Measurements from ENCODE around the gene UBE2S. TPM values are rescaled to one million over a fixed set of nuclear protein-coding genes. Genes with fewer than 3 reads are reported as not detected.

Gene UBE2S
- total RNA-seq, 4 donors from 2014 or later, result 5.7 to 13.3 (median 9.8) TPM

DNA sequence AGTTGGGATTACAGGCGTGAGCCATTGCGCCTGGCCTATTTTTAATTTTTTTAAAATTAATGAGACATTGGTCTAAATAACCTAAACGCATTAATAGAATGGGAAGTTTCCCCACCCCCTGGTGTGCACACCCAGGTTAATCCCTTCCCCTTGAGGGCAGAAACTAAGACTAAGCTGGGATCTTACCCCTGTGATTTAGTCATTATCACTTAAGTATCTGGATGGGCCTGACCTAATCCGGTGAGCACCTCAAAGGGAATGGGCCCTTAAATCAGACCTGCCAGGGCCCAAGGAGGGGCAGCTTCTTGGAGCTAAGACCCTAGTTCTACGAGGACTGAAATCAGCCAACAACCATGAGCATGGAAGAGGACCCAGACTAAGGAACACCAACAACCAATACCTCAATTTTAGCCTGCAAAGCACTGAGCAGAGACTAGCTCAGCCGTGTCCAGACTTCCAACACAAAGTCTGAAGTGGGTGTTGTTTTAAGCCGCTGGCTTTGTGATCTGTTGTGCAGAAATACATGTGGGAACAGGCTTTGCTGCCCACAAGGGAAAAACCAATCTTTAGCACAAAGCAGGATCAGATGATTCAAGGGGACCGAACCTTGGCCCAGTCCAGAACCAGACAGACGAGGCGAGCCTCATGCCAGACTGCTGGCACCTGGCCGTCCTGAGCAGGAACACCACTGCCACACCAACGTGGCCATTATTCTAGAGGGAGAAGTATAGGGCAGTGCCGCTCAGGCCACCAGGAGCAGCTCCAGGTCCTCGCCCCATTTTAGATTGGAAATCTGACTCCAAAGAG, 7.1 kb downstream of the UBE2S start:
- 51 to 80% methylated on average over 11 to 14 of the region's 14 CpGs for WGBS, 2 donors
- Histone ChIP-seq H3K36me3 (peaks cover 4 to 10% of the 10 kb centered on the region in 2 donors), H3K9me3 (no peaks in the 10 kb centered on the region), H3K27me3 (no peaks in the 10 kb centered on the region), H3K4me3 (replicated peaks in 1 of 3) (no peak overlapping the region), H3K27ac (peak overlapping the region in 2 of 3 donors; percentile 26 to 33), H3K4me1 (peaks cover 10 to 14% of the 10 kb centered on the region in 2 donors)
- TF ChIP-seq, protein P1, sequence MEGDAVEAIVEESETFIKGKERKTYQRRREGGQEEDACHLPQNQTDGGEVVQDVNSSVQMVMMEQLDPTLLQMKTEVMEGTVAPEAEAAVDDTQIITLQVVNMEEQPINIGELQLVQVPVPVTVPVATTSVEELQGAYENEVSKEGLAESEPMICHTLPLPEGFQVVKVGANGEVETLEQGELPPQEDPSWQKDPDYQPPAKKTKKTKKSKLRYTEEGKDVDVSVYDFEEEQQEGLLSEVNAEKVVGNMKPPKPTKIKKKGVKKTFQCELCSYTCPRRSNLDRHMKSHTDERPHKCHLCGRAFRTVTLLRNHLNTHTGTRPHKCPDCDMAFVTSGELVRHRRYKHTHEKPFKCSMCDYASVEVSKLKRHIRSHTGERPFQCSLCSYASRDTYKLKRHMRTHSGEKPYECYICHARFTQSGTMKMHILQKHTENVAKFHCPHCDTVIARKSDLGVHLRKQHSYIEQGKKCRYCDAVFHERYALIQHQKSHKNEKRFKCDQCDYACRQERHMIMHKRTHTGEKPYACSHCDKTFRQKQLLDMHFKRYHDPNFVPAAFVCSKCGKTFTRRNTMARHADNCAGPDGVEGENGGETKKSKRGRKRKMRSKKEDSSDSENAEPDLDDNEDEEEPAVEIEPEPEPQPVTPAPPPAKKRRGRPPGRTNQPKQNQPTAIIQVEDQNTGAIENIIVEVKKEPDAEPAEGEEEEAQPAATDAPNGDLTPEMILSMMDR (IDR thresholded peaks at IDR 0.05), result no peak
- TF ChIP-seq POLR2A (IDR thresholded peaks at IDR 0.05), result no peak
- intact Hi-C loops (cut with DNase I), result no loop called here
- peak; percentile 68 to 72 for DNase-seq

DNA sequence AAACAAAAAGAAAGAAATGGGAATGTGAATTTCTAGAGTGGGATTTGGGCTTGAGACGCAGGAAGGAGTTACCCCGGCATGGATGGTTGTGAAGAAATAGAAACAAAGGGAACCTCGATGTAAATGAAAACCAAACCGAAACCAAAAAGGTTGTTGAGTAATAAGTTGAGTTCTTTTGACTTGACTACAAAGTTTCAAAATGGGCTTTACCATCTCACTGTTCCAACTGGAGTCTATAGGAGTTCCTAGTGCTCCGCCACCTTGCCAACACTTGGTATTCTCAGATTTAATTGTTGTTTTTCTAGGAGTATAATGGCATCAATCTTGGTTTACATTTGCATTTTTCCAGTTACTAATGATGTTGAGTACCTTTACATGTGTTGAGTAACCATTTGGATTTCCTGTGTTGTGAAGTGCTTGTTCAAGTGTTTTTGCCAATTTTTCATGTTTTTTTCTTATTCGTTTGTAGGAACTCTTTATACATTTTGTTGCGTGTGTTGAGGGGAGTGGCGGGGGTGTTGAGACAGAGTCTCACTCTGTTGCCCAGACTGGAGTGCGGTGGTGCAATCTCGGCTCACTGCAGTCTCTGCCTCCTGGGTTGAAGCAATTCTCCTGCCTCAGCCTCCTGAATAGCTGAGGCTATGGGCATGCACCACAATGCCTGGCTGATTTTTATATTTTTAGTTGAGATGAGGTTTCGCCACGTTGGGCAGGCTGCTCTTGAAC, 9.2 kb downstream of the UBE2S start:
- Histone ChIP-seq H3K27ac (no peak overlapping the region), H3K9me3 (no peaks in the 10 kb centered on the region), H3K27me3 (no peaks in the 10 kb centered on the region), H3K4me3 (replicated peaks in 1 of 3) (no peak overlapping the region), H3K36me3 (peaks cover 4% of the 10 kb centered on the region in 2 donors), H3K4me1 (peaks cover 10 to 14% of the 10 kb centered on the region in 2 donors)
- TF ChIP-seq, protein P1 (IDR thresholded peaks at IDR 0.05), result no peak
- TF ChIP-seq POLR2A (IDR thresholded peaks at IDR 0.05), result no peak
- intact Hi-C loops (cut with DNase I), result no loop called here
- 87% methylated on average over 10 to 12 of the region's 12 CpGs for WGBS, 2 donors
- DNase-seq, result no peak

DNA sequence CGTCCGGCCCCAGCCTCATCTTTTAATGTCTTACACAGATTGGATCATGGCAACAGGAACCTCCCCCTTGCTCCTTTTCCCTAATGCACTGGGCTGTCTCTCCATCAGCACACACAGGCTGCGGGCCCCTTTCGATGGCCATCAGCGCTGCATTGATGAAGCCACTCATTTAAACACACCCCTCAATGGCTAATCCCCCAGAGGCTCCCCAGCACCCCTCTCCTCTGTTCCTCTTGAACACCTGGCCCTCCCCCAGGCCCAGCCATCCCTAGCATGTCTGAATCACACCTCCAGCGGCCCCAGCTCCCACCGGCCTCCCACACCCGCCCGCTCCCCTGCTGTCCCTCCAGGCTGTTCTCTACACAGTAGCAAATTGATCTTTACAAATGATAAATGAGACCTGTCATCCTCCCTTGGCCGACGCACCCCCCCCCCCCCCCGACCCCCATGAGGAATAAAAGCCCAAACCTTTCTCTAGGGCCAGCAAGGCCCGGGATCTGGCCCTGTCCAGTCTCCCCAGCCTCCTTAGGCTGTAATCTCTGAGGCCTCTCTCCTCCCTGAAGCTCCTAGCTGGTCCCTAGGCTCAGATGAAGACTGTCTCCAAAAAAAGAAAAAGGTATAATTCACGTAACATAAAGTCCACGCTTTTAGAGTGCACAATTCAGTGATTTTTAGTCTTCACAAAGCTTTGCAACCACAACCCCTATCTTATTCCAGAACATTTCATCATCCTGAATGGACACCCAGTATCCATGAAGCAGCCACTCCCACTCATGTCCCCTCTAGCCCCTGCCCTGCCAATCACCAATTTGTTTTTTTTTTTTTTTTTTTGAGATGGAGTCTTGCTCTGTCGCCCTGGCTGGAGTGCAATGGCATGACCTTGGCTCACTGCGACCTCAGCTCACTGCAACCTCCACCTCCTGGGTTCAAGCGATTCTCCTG, 14.5 kb downstream of the UBE2S start:
- H3K9me3 ChIP-seq, result no peaks in the 10 kb centered on the region
- peaks cover under 1 to 17% of the 10 kb centered on the region in 2 donors for H3K4me1 ChIP-seq
- H3K27ac ChIP-seq, result no peak overlapping the region
- no peak overlapping the region for H3K4me3 ChIP-seq (replicated peaks in 1 of 3)
- intact Hi-C loops (cut with DNase I), result no loop called here
- TF ChIP-seq, protein P1 (IDR thresholded peaks at IDR 0.05), result no peak
- no peak for TF ChIP-seq POLR2A (IDR thresholded peaks at IDR 0.05)
- no peaks in the 10 kb centered on the region for H3K27me3 ChIP-seq
- DNase-seq, result no peak
- WGBS, 2 donors, result 68 to 71% methylated on average over 18 of the region's 18 CpGs
- H3K36me3 ChIP-seq, result peaks cover 9 to 14% of the 10 kb centered on the region in 2 donors

DNA sequence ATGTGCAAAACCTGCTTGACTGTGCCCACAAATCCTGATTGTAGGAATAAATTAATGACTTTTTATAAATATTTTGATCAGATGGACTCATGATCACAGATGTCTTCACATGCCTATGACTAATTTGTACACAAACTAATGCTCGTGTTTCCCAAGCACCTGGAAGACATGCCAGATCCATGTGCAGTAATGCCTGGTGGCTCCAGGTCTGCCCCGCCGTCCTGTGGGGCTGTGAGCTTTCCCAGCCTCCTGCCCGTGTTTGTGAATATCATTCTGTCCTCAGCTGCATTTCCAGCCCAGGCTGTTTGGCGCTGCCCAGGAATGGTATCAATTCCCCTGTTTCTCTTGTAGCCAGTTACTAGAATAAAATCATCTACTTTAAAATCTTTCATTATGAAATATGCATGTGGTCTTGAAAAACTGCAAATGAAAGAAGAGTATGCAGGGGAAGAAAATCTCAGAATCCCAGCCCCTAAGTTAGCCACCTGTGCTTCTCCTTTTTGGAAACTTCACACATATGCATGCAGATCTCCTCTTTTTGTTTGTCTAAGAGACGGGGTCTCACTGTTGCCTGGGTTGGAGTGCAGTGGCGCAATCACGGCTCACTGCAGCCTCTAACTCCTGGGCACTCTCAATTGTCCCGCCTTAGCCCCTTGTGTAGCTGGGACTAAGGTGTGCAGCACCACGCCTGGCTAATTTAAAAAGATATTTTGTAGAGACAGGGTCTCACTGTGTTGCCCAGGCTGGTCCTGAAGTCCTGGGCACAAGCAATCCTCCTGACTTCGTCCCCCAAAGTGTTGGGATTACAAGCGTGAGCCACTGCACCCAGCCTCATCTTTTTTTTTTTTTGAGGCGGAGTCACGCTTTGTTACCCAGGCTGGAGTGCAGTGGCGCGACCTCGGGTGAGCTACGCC, 15.6 kb downstream of the UBE2S start:
- no peak for DNase-seq
- no peak overlapping the region for H3K27ac ChIP-seq
- TF ChIP-seq, protein P1 (IDR thresholded peaks at IDR 0.05), result no peak
- no peak for TF ChIP-seq POLR2A (IDR thresholded peaks at IDR 0.05)
- H3K27me3 ChIP-seq, result no peaks in the 10 kb centered on the region
- H3K4me1 ChIP-seq, result peaks cover 12 to 28% of the 10 kb centered on the region in 2 donors
- H3K4me3 ChIP-seq (replicated peaks in 1 of 3), result no peak overlapping the region
- H3K36me3 ChIP-seq, result peaks cover 18 to 23% of the 10 kb centered on the region in 2 donors
- H3K9me3 ChIP-seq, result no peaks in the 10 kb centered on the region
- intact Hi-C loops (cut with DNase I), result no loop called here
- 79 to 81% methylated on average over 18 of the region's 18 CpGs for WGBS, 2 donors
